Measurements from ENCODE around the gene PRKAA1. TPM values are rescaled to one million over a fixed set of nuclear protein-coding genes. Genes with fewer than 3 reads are reported as not detected.
"Not testable (repeated sequence)": the region's sequence is repeated elsewhere in the genome, so short reads cannot be mapped to it uniquely, and the experiment has no call there.

The PRKAA1 gene
- total RNA-seq, 1 donor from 2014 or later: 53.3 TPM

GRCh38 chr5:40779561-40779960 lies 18.6 kb downstream of the PRKAA1 start:
- no peak for DNase-seq

DNA sequence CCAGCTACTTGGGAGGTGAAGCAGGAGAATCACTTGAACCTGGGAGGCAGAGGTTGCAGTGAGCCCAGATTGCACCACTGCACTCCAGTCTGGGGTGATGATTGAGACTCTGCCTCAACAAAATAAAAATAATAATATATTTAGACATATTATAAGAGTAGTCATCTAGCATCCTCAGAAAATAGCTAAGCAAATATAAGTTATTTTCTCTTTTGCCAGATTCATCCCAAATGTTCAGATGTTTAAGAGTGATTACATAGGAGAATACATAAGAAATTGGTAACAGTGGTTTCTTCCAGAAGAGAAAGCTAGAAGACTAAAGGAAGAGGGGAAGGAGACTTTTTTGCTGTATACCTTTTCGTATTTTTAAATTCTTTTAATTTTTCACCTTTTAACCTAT lies 20.0 kb downstream of the PRKAA1 start:
- no peak for DNase-seq

GRCh38 chr5:40776658-40776977 lies 21.6 kb downstream of the PRKAA1 start:
- no peak for DNase-seq

- no peak for DNase-seq
Observed at GRCh38 chr5:40775846-40776657, 22.1 kb downstream of the PRKAA1 start.

GRCh38 chr5:40775085-40775845 lies 22.9 kb downstream of the PRKAA1 start:
- DNase-seq: no peak

GRCh38 chr5:40774623-40775022 lies 23.6 kb downstream of the PRKAA1 start:
- no peak for DNase-seq

- DNase-seq: no peak
Observed at GRCh38 chr5:40770764-40771163, 27.4 kb downstream of the PRKAA1 start.

DNA sequence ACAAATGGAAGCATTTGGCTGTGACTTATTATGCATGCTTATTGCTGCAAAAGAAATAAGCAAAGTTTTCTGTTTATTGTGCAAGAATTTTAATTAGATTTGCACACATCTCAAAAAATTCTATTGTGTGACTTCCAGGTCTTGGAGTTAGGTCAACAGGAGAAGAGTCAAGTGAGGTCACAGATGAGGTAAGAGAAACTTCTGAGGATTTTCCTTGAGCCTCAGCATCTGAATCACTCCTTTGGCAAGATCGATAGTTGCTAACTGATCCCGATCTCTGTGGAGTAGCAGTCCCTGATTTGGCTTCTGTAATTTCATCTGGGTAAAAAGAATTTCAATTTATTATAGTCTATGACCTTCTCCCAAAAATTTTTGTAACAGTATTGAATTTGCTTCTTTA lies 35.5 kb downstream of the PRKAA1 start:
- DNase-seq: no peak

DNA sequence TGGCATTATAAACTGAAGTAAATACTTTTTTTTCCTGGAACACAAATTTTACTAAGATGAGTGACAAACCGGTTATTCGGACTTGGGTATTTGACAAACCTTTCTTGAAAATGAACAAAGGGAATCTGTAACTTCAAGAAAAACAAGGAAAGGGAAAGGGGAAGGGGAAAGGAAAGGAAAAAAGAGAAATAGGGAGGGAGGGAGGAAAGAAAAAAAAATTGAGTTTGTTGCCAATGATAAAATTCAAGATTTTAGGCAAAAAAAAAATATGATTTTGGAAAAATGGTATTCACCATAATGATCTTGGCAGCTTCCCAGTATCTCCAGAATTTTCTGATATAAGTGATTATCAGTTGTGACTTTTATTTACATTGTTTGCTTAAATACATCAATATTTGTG lies 40.8 kb downstream of the PRKAA1 start:
- DNase-seq: no peak

GRCh38 chr5:40755407-40756365 lies 42.5 kb downstream of the PRKAA1 start, which contains the start of gene TTC33:
Gene TTC33, minus strand, starts transcription at chr5:40755961. Its CDS starts 8,943 bp downstream, at chr5:40747018.
- peak; percentile 90 for DNase-seq

- peak; percentile 91 for DNase-seq
Observed at GRCh38 chr5:40755093-40755406, 43.1 kb downstream of the PRKAA1 start.

DNA sequence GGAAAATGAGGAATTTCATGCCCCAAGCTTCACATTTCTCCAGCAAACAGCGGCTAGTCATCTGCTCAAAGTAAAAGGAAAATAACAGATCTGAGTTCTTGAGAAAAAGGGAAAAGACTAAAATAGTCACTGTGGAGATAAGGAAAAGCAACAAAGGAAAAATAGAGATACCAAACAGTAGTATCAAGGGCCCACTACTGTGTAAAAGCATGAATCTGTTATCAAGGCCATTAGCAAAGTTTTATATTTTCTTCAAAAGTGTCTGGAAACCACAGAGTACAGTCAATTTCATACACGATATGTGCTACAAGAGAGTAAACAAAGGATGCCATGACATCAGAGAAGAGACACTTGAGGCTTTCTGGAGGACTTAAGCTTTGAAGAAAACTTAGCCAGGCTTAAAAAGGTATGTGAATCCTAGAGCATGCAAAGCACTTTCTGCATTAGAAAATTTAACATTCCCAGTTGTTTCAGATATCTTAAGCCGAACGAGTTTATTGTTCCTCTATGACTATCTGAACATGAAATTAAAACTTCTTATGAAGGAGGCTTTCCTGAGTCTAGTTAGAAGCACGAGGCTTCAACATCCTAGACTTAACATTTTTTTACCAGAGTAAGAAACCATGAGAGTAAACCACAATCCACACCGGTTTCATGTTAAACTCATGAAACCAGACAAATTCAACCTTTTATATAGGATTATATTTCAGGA lies 43.6 kb downstream of the PRKAA1 start:
- DNase-seq: peak; percentile 53

DNA sequence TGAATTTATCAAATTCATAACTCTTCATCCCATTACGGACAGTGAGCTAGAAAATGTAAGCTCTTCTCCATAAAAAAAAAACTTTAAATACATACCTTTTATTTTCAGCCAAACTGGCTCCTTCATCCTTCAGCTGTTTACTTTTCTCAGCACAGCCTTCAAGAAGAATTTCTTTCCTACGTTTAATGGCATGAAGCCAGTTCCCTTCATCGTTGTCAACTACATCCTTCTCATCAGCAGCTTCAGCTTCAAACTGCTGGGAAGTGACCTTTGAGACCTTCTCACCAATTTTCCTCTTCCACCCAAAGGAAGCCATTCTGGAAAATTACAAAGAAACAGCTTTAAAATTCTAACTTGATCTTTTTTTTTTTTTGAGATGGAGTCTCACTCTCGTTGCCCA lies 51.5 kb downstream of the PRKAA1 start:
- DNase-seq: no peak

DNA sequence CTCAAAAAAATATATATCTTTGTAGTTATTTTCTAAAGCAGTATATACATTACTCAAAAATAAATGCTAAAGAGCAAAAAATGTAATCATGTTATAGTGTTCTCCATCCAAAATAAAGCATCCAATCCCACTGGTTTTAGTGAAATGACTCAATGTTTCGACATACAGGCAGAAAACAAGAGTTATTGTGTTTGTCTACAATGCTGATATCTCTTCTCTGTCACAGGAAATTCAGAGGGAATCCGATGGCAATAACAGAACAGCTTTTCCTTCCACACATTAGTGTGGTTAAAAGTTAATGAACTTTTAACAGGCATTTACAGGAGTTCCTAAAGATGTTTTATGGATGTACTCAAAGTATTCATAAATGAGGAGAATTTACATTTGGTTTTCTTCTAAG lies 54.4 kb downstream of the PRKAA1 start:
- no peak for DNase-seq

GRCh38 chr5:40738502-40738901 lies 59.7 kb downstream of the PRKAA1 start:
- DNase-seq: no peak

GRCh38 chr5:40736103-40736875 lies 61.9 kb downstream of the PRKAA1 start:
- DNase-seq: peak; percentile 31

GRCh38 chr5:40735609-40736008 lies 62.6 kb downstream of the PRKAA1 start:
- no peak for DNase-seq

DNA sequence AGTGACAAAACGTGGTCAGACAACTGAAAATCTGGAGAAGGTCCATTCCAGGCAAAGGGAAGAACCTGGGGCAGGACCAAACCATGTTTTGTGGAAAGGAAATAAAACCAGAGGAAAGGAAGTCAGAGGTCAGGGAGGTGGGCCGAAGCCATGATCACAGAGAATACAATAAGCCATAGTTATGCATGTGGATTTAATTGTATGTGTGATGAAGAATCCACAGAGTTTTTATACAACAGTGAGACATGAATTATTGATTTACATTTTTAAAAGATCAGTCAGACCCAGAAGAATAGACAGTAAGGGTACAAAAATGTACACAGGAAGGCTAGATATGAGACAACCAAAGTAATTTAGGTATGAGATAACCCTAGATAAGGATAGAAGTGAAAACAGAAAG lies 63.2 kb downstream of the PRKAA1 start:
- peak; percentile 1 for DNase-seq

DNA sequence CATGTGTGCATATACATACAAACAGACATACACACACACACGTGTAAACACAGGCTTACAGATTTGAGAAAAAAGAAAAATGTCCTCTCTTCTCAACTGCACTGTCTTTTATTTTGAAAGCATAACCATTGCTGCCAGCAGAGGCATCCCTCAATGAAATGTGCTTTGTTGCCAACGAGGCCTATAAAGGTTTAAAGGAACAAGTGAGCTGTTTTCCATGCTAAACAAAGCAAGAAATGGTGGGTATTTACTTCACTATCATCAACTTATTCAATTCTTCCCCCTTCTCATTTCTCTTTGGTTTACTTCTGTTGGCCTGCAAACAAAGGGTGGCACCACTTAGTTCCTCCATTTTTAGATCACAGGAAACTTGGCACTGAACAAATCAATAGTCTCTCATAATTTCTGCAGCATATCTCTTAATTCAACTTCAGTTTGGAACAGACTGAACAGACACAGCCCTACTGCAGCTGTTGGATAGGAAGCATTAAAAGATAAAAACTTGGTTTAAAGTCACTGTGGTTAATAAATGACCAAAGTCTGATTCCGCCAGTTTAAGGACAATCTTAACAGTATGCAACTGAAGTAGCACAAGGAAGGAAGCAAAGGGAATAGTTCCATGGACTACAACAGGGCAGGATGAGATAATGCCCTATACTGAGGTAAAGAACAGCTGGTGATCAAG lies 64.2 kb downstream of the PRKAA1 start:
- DNase-seq: peak; percentile 14

- no peak for DNase-seq
Observed at GRCh38 chr5:40733434-40733833, 64.7 kb downstream of the PRKAA1 start.

DNA sequence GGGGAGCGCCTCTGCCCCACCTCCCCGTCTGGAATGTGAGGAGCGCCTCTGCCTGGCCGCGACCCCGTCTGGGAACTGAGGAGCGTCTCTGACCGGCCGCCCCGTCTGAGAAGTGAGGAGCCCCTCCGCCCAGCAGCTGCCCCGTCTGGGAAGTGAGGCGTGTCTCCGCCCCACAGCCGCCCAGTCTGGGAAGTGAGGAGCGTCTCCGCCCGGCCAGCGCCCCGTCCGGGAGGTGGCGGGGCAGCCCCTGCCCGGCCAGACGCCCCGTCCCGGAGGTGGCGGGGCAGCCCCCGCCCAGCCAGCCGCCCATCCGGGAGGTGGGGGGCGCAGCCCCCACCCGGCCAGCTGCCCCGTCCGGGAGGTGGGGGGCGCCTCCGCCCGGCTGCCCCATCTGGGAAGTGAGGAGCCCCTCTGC lies 75.7 kb downstream of the PRKAA1 start:
- not testable (repeated sequence) for DNase-seq

All from skin of body (tissue), 2 donors.